ENCODE measurements around the gene GRIN3A. TPM values are rescaled to one million over a fixed set of nuclear protein-coding genes. Genes with fewer than 3 reads are reported as not detected.
"Not testable (repeated sequence)": the region's sequence is repeated elsewhere in the genome, so short reads cannot be mapped to it uniquely, and the experiment has no call there.

Gene GRIN3A
- not detected in 2 replicates for total RNA-seq (2014; rRNA removed; shearing (Covaris generic); ENCODE audit: low replicate concordance)

- in situ Hi-C loops (cut with HindIII; ENCODE audit: low pct_unique_long_range_greater_than_20kb, low sequenced_read_pairs), result no loop called here
- DNase-seq (ENCODE audit: low read depth), result no peak
These were observed at the start of gene GRIN3A for GRCh38 chr9:101738566-101739183. Gene GRIN3A (minus strand): TSS chr9:101738647. CDS start chr9:101737979, 668 bp downstream.

- in situ Hi-C loops (cut with HindIII; ENCODE audit: low pct_unique_long_range_greater_than_20kb, low sequenced_read_pairs), result no loop called here
- no peak for DNase-seq (ENCODE audit: low read depth)
These were observed 49.4 kb upstream of the GRIN3A start for GRCh38 chr9:101787891-101788290.

DNA sequence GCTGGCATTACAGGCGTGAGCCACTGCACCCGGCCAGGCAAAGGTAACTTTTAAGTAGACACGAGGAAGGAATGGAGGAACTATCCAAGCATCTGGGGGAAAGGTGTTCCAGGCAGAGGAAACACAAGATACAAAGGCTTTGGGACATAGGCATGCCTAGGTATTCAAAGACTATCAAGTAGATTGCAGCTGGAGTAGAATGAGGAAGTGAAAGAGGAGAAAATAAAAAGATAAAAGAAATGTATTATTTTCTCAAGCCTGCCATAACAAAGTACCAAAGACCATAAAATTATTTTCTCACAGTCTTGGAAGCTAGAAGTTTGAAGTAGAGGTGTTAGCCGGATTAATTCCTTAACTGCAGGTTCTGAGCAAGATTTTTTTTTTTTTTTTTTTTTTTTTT lies 39.9 kb upstream of the GRIN3A start:
- DNase-seq (ENCODE audit: low read depth), result no peak
- in situ Hi-C loops (cut with HindIII; ENCODE audit: low pct_unique_long_range_greater_than_20kb, low sequenced_read_pairs), result no loop called here

GRCh38 chr9:101764472-101764871 lies 26.0 kb upstream of the GRIN3A start:
- in situ Hi-C loops (cut with HindIII; ENCODE audit: low pct_unique_long_range_greater_than_20kb, low sequenced_read_pairs), result no loop called here
- DNase-seq (ENCODE audit: low read depth), result no peak

GRCh38 chr9:101758304-101758930 lies 20.0 kb upstream of the GRIN3A start:
- in situ Hi-C loops (cut with HindIII; ENCODE audit: low pct_unique_long_range_greater_than_20kb, low sequenced_read_pairs), result no loop called here
- DNase-seq (ENCODE audit: low read depth), result no peak

DNA sequence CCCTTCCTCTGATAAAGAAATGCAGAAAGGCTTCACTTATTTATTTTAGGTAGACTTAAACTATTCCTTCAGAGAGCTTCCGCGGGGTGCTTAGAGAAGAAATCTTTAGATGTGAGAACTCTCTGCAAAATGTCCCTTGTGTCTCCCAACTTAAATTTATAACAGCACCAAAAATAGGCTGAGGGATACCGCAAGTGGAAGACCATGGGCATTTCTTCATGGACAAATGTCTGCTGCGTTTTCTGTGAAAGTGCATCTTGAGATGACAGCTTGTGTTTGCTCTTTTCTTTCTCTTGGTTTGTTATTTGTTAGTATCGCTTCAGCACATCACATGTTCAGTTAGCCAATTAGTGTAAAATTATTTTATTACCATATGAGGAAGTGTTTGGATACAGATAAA lies 15.3 kb upstream of the GRIN3A start:
- in situ Hi-C loops (cut with HindIII; ENCODE audit: low pct_unique_long_range_greater_than_20kb, low sequenced_read_pairs), result no loop called here

DNA sequence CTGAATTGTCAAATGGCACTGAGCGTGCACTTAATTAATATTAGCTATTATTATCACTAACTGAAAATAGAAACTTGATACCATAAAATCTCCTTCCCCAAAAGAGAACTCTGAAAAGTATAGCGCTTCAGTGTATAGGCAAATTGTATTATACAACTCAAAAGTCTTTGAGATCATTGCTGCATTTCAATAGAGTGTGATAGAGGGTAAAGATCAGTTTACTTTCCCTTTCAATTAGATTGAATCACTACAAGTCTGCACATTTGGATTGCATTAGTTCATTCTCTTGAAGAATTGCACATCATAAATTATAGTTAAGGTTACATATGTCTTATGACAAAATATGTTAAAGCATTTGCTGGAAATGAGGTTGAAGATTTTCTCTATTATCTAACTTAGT lies 13.4 kb upstream of the GRIN3A start:
- no peak for DNase-seq (ENCODE audit: low read depth)
- in situ Hi-C loops (cut with HindIII; ENCODE audit: low pct_unique_long_range_greater_than_20kb, low sequenced_read_pairs), result no loop called here

More for the DNA sequence above, 15.3 kb upstream of the GRIN3A start:
- DNase-seq (ENCODE audit: low read depth), result no peak

- in situ Hi-C loops (cut with HindIII; ENCODE audit: low pct_unique_long_range_greater_than_20kb, low sequenced_read_pairs), result no loop called here
- no peak for DNase-seq (ENCODE audit: low read depth)
These were observed 864 bp upstream of the GRIN3A start for GRCh38 chr9:101739311-101739710.

DNA sequence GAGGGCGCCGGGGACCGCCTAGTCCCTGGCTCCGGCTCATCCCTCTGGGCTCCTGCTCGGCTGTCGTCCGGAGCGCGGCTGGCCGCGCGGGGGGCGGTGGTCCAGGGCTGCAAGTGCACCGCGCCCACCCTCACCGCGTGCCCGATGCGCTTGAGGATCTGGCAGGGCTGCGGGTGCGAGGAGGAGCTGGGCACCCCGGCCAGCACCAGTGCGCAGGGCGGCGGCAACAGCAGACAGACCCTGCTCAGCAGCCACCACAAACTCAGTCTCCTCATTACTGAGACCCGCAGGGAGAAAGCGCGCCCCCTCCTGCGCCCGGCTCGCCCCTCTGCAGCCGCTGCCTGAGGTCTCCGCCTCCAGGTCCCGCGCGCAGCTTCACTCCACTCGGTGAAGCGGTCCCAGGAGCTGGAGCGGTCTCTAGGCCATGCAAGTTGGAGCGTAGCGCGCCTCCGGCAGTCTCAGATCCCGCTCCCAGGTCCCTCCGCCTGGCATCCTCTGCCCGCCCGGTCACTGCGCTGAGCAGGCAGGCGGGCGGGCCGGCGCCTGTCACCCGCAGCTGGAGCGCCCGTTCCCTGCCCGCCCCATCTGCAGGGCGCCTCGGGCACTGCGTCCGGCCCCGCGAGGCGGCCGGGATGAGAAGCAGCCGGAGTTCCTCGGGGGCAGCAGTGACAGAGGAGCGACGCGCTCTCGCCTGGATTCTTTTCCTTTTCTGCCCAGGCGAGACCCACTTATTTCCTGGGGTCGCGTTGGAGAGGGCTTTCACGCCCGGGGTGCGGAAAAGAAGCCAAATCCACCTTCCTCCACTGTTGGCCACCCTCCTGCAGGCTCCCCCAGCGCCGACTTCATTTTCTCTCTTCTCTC lies 512 bp downstream of the GRIN3A start:
- in situ Hi-C loops (cut with HindIII; ENCODE audit: low pct_unique_long_range_greater_than_20kb, low sequenced_read_pairs), result no loop called here

GRCh38 chr9:101737165-101737704 lies 1.2 kb downstream of the GRIN3A start:
- no peak for DNase-seq (ENCODE audit: low read depth)
- in situ Hi-C loops (cut with HindIII; ENCODE audit: low pct_unique_long_range_greater_than_20kb, low sequenced_read_pairs), result no loop called here

More for the DNA sequence above, 512 bp downstream of the GRIN3A start:
- no peak for DNase-seq (ENCODE audit: low read depth)

GRCh38 chr9:101736717-101737116 lies 1.7 kb downstream of the GRIN3A start:
- no peak for DNase-seq (ENCODE audit: low read depth)
- in situ Hi-C loops (cut with HindIII; ENCODE audit: low pct_unique_long_range_greater_than_20kb, low sequenced_read_pairs), result no loop called here

- no peak for DNase-seq (ENCODE audit: low read depth)
- in situ Hi-C loops (cut with HindIII; ENCODE audit: low pct_unique_long_range_greater_than_20kb, low sequenced_read_pairs), result no loop called here
These were observed 7.0 kb downstream of the GRIN3A start for GRCh38 chr9:101731429-101731828.

DNA sequence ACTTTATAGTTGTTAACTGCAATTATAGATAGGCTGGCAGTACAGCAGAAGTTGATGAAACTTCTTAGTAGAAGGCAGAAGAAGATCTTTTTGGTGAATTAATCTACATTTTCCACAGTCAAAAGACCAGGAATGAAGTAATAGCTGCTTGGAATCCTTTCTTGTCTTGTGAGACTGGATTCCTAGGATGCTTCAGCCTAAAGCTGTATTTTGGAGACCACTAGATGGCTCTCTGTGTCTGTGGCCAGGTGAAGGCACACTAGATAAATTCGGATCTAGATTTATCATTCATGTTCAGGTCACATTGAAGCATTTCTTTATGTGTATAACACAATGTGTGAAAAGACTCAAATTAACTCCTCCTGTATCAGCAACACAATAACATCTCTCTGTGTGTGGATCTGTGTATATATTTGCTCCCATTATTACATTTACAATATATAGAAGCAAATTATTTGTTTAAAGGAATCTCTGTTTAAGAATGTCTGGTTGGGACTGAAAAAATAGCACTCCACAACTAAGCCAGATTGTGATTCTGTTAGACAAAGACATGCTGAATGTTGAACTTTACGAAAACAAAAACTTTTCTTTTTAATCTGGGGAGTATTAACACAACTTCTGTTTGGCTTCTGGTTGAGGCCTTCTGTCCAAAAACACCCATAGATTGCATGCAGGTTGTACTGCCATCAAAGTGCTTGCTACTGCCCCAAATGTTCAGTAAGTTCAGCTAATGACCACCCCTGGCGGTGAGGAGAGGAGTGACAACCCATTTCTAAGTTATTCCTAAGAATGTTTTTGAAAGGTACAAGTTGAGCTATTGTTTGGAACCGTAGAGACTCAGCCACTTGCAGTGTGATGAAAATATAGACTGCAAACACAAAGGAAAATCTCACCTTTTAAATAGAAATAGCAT lies 10.6 kb downstream of the GRIN3A start:
- in situ Hi-C loops (cut with HindIII; ENCODE audit: low pct_unique_long_range_greater_than_20kb, low sequenced_read_pairs), result no loop called here
- no peak for DNase-seq (ENCODE audit: low read depth)

DNA sequence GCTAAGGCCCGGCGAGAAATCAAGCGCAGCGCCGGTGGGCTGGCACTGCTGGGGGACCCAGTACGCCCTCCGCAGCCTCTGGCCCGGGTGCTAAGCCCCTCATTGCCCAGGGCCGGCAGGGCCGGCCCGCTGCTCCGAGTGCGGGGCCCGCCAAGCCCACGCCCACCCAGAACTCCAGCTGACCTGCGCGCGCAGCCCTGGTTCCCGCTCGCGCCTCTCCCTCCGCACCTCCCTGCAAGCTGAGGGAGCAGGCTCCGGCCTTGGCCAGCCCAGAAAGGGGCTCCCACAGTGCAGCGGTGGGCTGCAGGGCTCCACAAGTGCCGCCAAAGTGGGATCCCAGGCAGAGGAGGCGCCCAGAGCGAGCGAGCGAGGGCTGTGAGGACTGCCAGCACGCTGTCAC lies 14.2 kb downstream of the GRIN3A start:
- in situ Hi-C loops (cut with HindIII; ENCODE audit: low pct_unique_long_range_greater_than_20kb, low sequenced_read_pairs); DNase-seq (ENCODE audit: low read depth): not testable (repeated sequence)

- DNase-seq (ENCODE audit: low read depth), result no peak
- in situ Hi-C loops (cut with HindIII; ENCODE audit: low pct_unique_long_range_greater_than_20kb, low sequenced_read_pairs), result no loop called here
These were observed 20.3 kb downstream of the GRIN3A start for GRCh38 chr9:101718192-101718591.

DNA sequence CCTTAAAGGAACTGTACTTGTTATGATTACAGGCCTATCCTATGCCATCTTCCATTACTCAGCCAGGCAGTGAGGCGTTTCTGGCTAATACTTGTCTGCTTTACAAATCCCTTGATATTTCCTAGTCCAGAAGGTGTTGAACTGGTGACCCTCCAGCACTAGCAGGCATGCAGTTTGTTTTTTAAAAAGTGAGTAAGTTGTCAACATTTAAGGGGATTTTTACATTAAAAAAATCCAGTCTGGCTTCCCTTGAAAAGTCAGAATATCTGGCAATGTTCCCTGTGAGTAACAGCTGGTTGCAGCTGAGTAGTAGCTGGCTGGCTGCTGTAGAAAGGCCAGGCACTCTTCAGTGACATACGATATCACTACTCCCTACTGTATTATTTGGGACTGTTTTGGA lies 21.8 kb downstream of the GRIN3A start:
- DNase-seq (ENCODE audit: low read depth), result no peak
- in situ Hi-C loops (cut with HindIII; ENCODE audit: low pct_unique_long_range_greater_than_20kb, low sequenced_read_pairs), result no loop called here

GRCh38 chr9:101711330-101711941 lies 27.0 kb downstream of the GRIN3A start:
- in situ Hi-C loops (cut with HindIII; ENCODE audit: low pct_unique_long_range_greater_than_20kb, low sequenced_read_pairs), result no loop called here
- peak; percentile 3 for DNase-seq (ENCODE audit: low read depth)

GRCh38 chr9:101708855-101709254 lies 29.6 kb downstream of the GRIN3A start:
- no peak for DNase-seq (ENCODE audit: low read depth)
- in situ Hi-C loops (cut with HindIII; ENCODE audit: low pct_unique_long_range_greater_than_20kb, low sequenced_read_pairs), result no loop called here

Data from Caki2 (cell line).